Naive B cell (primary cell): ENCODE results near the gene CLK2. TPM values are rescaled to one million over a fixed set of nuclear protein-coding genes. Genes with fewer than 3 reads are reported as not detected.
"Not testable (repeated sequence)": the region's sequence is repeated elsewhere in the genome, so short reads cannot be mapped to it uniquely, and the experiment has no call there.

ENCODE experiments used
- ATAC-seq, 2 donors: fragments of 150-1000 bp; cut with Tn5 transposase; 2 replicates each; pipeline ENCODE4 v1.10.0; 2021; ENCODE audit warnings: low read depth in 2 of 2, mild to moderate bottlenecking in 2 of 2, moderate library complexity in 2 of 2
- DNase-seq: peaks from one replicate; pipeline ENCODE4 v3.0.0; 2022
- H3K27ac Mint-ChIP-seq, 6 donors: one replicate each; pipeline ENCODE4 v1.8.0; 2020 to 2022; ENCODE audit warnings: mild to moderate bottlenecking in 6 of 6, mixed read lengths in 6 of 6, moderate library complexity in 5 of 6, inconsistent platforms in 2 of 6
- H3K27me3 Mint-ChIP-seq, 3 donors: one replicate each; pipeline ENCODE4 v1.8.0; 2021 to 2022; ENCODE audit warnings: mixed read lengths in 3 of 3, mild to moderate bottlenecking in 1 of 3
- H3K36me3 Mint-ChIP-seq, 2 donors: one replicate each; pipeline ENCODE4 v1.8.0; 2020 to 2022; ENCODE audit warnings: mixed read lengths in 2 of 2, inconsistent platforms in 1 of 2, mild to moderate bottlenecking in 1 of 2
- H3K4me1 Mint-ChIP-seq, 3 donors: one replicate each; pipeline ENCODE4 v1.8.0; 2020 to 2022; ENCODE audit warnings: mixed read lengths in 3 of 3, inconsistent platforms in 1 of 3, mild to moderate bottlenecking in 1 of 3, moderate library complexity in 1 of 3
- H3K4me3 Mint-ChIP-seq, 8 donors: one replicate each; pipeline ENCODE4 v1.8.0; 2020 to 2022; ENCODE audit warnings: mild to moderate bottlenecking in 8 of 8, mixed read lengths in 8 of 8, moderate library complexity in 8 of 8, inconsistent platforms in 2 of 8
- H3K9me3 Mint-ChIP-seq, 7 donors: one replicate each; pipeline ENCODE4 v1.8.0; 2020 to 2022; ENCODE audit warnings: mixed read lengths in 7 of 7, mild to moderate bottlenecking in 5 of 7, inconsistent platforms in 2 of 7, moderate library complexity in 1 of 7
- polyA plus RNA-seq, 6 donors: library from polyadenylated mRNA; unstranded; fragments of 300-500 nt; fragmentation: Illumina TruSeq; gene quantifications; one replicate each; pipeline ENCODE4 v1.2.3, GENCODE V29; 2021; ENCODE audit warnings: low read depth in 6 of 6

Gene CLK2
- polyA plus RNA-seq, 6 donors from 2014 or later: 11.6 to 28.2 (median 18.1) TPM

DNA sequence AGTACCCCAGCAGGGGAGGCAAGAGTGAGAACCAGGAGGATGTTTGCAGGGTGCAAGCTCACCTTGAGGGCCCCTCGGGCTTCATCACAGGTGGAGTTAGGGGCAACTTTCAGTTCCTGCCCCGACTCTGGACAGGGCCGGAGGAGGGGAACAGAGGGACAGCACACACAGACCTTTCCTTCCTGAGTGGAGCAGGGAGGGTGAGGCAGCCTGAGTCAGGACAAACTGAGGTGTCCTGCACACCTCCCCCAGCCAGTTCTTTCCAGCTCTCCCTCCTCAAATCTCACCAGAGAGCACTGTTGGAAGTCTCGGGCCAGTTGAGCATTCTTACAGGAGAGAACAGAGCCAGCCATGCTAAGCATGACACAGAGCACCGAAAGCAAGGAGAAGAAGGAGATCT lies 19.5 kb downstream of the CLK2 start:
- H3K27me3 Mint-ChIP-seq: no peaks in the 10 kb centered on the region
- DNase-seq (no peak), ATAC-seq (no peak)
- peaks cover 0 to 10% of the 10 kb centered on the region in 2 donors for H3K36me3 Mint-ChIP-seq
- H3K27ac Mint-ChIP-seq: peak overlapping the region in 3 of 6 donors; percentile 26 to 89 (median 69)
- H3K4me3 Mint-ChIP-seq: peak overlapping the region; percentile 76 to 90 (median 84)
- no peaks in the 10 kb centered on the region for H3K9me3 Mint-ChIP-seq
- H3K4me1 Mint-ChIP-seq: peaks cover 34 to 46% (median 40%) of the 10 kb centered on the region in 3 donors

DNA sequence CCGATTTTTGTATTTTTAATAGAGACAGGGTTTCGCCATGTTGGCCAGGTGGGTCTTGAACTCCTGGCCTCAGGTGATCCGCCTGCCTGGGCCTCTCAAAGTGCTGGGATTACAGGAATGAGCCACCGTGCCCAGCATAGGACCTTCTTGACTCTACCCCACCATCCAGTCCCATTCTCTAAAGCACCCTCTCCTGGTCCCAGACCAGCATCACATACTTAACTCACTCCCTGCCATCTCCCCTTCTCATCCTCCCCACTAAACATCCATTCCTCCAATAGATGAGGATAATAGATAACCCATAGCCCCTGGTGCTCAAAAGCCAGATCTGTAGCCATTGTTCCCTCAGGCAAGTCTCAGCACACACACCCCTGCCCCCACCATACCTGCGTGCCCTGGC lies 20.1 kb downstream of the CLK2 start:
- Mint-ChIP-seq H3K36me3 (peaks cover 0 to 10% of the 10 kb centered on the region in 2 donors), H3K4me1 (peaks cover 34 to 46% (median 40%) of the 10 kb centered on the region in 3 donors), H3K27ac (peak overlapping the region in 3 of 6 donors; percentile 26 to 89 (median 69)), H3K27me3 (no peaks in the 10 kb centered on the region), H3K9me3 (no peaks in the 10 kb centered on the region), H3K4me3 (peak overlapping the region; percentile 67 to 86 (median 81))
- no peak for DNase-seq
- ATAC-seq: no peak

DNA sequence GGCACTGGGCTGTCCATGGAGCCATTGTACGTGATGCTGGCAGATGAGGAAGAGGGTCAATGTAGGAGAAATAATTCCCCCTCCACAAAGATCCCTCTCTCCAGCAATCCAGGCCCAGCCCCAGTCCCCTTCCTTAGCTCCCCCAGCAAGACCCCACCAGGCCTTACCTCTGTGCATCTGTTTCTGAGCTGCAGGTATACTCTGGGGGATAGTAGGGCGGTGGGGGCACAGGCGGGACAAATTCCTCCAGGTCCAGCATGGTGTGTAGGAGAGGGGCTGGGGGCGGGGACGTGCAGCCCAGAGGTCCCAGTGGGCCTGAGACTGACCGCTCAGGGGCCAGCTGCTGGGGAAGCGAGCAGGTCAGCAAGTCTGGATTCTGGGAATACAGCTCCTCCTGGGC lies 21.7 kb downstream of the CLK2 start:
- Mint-ChIP-seq H3K27ac (no peak overlapping the region), H3K9me3 (no peaks in the 10 kb centered on the region), H3K36me3 (no peaks in the 10 kb centered on the region), H3K27me3 (no peaks in the 10 kb centered on the region), H3K4me3 (no peak overlapping the region), H3K4me1 (peaks cover 28 to 37% (median 35%) of the 10 kb centered on the region in 3 donors)
- ATAC-seq (no peak), DNase-seq (no peak)

DNA sequence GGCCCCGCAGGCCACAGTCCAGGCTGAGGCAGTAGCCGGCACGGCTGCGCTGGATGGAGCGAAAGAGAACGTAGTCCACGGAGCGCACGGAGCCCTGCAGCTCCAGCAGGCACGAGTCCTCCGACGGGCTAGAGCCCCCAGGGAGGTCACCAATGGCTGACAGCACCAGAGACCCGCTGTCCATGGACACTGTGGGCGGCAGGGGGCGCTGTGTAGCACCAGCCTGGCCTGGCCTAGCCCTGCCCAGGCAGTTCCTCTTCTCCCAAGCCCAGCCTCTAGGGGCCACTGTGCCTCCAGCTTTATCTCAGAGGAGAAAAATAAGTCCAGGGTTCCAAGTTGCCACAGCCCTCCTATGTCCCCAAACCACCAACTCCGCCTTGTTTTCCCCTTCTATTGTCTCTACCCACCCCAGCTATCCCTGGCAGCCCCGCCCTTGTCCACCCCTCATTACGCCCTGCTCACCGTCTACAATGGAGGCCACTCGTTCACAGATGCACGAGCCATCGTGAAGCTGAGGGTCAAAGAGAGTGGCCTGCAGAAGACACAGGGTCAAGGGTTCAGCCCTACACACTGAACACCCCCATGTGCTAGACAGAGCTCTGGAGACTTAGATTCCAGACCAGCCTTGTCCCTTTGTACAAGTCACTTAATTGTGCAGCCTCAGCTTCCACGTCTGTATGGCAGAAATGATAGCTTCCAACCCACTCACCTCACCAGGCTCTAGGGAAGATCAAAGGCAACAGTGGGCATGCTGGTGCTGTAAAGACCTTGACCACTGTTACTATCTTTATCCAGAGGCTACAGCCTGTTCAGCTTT lies 22.5 kb downstream of the CLK2 start:
- peak; percentile 96 for DNase-seq
- ATAC-seq: peak; percentile 95 to 96
- H3K27me3 Mint-ChIP-seq: no peaks in the 10 kb centered on the region
- H3K36me3 Mint-ChIP-seq: no peaks in the 10 kb centered on the region
- H3K4me3 Mint-ChIP-seq: peak overlapping the region; percentile 49 to 86 (median 77)
- H3K4me1 Mint-ChIP-seq: peaks cover 25 to 35% (median 28%) of the 10 kb centered on the region in 3 donors
- H3K9me3 Mint-ChIP-seq: no peaks in the 10 kb centered on the region
- H3K27ac Mint-ChIP-seq: peak overlapping the region in 3 of 6 donors; percentile 26 to 93 (median 54)

DNA sequence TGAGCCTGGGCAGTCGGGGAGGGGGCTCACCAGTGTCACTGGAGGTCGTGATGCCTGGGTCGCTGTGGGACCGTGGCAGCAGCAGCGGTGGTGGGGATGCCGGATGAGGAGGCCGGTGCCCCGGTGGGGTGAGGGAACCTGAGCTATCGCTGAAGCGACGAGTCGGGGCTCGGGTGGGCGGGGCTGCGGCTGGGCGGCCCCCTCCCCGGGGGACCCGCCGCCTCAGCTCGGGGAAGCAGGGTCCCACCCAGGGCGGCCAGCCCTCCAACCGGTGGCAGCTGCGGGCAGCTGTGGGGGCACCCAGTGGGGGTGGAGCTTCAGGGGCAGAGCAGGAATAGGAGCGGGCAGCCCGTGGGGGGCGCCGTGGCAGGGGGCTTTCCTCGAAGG lies 23.1 kb downstream of the CLK2 start:
- ATAC-seq: peak; percentile 28 to 34
- Mint-ChIP-seq H3K27ac (peak overlapping the region in 2 of 6 donors; percentile 33 to 93), H3K9me3 (no peaks in the 10 kb centered on the region)

DNA sequence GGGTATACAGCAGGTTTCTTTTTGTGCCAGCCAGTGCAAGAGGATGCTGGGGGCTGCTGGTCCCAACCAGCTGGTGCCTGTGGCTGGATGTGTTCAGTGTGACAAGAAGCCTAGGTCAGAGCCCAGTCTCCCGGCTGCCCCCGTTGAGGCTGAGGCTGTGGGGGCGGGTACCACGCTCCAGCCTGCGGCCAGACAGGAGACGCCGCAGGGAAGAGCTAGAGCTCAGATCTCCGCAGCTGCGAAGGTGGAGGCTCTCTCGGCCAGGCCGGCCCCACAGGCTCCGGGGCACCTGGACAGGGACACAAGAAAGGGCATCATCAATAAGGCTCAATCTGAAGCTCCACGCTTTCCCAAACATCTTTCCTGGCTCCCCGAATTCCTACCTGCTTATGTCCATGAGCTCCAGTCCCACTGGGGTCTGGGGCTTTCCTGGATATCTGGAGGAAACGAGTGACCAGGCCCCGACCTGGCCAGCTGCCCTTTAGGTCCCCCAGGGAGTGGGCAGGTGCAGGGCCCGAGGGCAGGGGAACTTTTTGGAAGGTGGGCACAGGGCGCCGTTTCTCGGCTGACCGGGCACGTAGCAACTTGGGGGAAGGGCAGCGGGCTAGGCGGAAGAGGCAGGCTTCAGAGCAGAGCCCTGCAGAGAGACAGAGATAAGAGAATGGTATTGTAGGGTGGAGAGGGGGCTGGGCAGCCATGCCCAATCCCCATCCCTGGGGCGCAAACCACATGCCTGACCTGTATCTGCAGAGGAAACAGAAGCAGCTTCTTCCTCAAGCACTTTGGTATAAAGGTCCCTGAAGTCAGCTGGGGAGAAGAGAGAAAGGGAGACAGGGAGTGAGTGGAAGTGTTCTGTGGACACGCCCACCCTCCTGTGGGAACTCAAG lies 25.4 kb downstream of the CLK2 start:
- H3K4me3 Mint-ChIP-seq: peak overlapping the region in 2 of 8 donors; percentile 48 to 67
- H3K4me1 Mint-ChIP-seq: peaks cover 18 to 33% (median 33%) of the 10 kb centered on the region in 3 donors
- peaks cover 0 to 4% (median 2%) of the 10 kb centered on the region in 7 donors for H3K9me3 Mint-ChIP-seq
- peaks cover 0 to 6% (median 5%) of the 10 kb centered on the region in 3 donors for H3K27me3 Mint-ChIP-seq
- no peaks in the 10 kb centered on the region for H3K36me3 Mint-ChIP-seq
- H3K27ac Mint-ChIP-seq: peak overlapping the region in 1 of 6 donors; percentile 37
- ATAC-seq: no peak
- DNase-seq: no peak

More for the DNA sequence above, 23.1 kb downstream of the CLK2 start:
- Mint-ChIP-seq H3K4me3 (peak overlapping the region; percentile 57 to 86 (median 80)), H3K36me3 (no peaks in the 10 kb centered on the region), H3K27me3 (no peaks in the 10 kb centered on the region), H3K4me1 (peaks cover 20 to 30% (median 29%) of the 10 kb centered on the region in 3 donors)
- no peak for DNase-seq

DNA sequence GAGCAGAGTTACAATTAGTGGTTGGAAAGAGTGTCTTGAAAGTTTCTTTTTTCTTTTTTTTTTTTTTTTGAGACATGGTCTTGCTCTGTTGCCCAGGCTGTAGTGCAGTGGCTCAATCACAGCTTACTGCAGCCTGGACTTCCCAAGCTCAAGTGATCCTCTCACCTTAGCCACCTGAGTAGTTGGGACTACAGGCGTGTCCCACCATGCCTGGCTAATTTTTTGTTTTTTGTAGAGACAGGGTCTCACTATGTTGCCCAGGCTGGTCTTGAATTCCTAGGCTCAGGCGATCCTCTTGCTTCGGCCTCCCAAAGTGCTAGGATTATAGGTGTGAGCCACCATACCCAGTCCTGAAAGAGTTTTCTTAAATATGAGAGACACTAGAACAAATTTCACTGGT lies 26.5 kb downstream of the CLK2 start:
- Mint-ChIP-seq H3K4me1 (peaks cover 16 to 38% (median 33%) of the 10 kb centered on the region in 3 donors), H3K4me3 (peak overlapping the region in 1 of 8 donors; percentile 67), H3K27ac (peak overlapping the region in 2 of 6 donors; percentile 0 to 94)
- H3K27me3 Mint-ChIP-seq, DNase-seq, H3K9me3 Mint-ChIP-seq, H3K36me3 Mint-ChIP-seq, ATAC-seq: not testable (repeated sequence)

DNA sequence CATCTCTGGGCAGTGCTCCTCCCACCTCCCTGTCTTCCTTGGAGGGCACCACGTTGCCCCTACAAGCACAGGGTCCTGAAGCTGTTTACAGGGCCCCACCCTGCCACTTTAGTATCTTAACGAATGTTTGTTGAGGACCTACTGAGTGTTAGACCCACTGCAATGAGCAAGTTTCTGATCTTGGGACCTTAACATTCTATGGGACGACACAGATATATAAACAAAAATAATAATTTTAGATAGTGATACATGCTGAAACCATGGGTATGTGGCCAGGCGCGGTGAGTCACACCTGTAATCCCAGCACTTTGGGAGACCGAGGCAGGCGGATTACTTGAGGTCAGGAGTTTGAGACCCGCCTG lies 28.2 kb downstream of the CLK2 start:
- DNase-seq (no peak), ATAC-seq (no peak)
- peaks cover 0 to 6% (median 5%) of the 10 kb centered on the region in 3 donors for H3K27me3 Mint-ChIP-seq
- H3K36me3 Mint-ChIP-seq: no peaks in the 10 kb centered on the region
- H3K27ac Mint-ChIP-seq: peak overlapping the region; percentile 86 to 99 (median 98)
- H3K4me1 Mint-ChIP-seq: peaks cover 22 to 47% (median 43%) of the 10 kb centered on the region in 3 donors
- H3K9me3 Mint-ChIP-seq: peaks cover 0 to 4% (median 2%) of the 10 kb centered on the region in 7 donors
- H3K4me3 Mint-ChIP-seq: peak overlapping the region; percentile 82 to 95 (median 92)

DNA sequence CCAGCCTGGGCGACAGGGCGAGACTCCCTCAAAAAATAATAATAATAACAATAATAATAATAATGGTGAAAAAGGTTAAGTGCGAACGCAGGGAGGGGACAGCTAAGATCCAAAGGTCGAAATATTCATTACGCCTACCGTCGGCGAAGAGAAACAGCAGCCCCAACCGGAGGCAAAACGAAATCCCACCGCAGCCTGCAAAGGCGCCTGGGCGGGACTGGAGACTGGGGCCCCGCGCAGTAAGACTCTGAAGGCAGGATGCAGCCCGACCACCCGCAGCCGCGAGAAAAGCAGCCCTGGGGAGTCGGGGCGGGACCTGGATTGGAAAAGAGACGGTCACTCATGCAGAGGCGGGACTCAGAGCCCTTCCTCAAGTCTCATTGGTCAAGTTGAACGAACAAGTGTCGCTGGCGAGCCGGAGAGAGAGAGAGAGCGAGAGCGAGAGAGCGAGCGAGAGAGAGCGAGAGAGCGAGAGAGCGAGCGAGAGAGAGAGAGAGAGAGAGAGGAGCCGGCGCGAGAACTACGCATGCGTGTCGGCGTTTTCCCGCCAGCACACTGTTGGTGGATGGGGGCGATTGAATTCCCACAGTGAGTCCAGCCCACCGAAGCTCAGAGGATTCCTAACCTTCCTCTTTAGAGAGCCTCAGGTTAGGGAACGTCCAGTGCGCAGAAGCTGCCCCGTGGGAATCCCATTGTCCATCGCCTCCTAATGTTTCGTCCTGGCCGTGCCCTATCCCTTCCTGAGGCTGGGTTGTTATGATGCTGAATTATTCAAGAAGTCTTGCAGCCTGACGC lies 28.7 kb downstream of the CLK2 start:
- H3K27ac Mint-ChIP-seq: peak overlapping the region; percentile 96 to 99 (median 98)
- peak; percentile 91 to 92 for ATAC-seq
- peak overlapping the region; percentile 82 to 95 (median 92) for H3K4me3 Mint-ChIP-seq
- H3K4me1 Mint-ChIP-seq: peaks cover 22 to 49% (median 49%) of the 10 kb centered on the region in 3 donors
- peaks cover 0 to 4% (median 2%) of the 10 kb centered on the region in 7 donors for H3K9me3 Mint-ChIP-seq
- DNase-seq: peak; percentile 86
- no peaks in the 10 kb centered on the region for H3K36me3 Mint-ChIP-seq
- H3K27me3 Mint-ChIP-seq: peaks cover 0 to 6% (median 5%) of the 10 kb centered on the region in 3 donors

DNA sequence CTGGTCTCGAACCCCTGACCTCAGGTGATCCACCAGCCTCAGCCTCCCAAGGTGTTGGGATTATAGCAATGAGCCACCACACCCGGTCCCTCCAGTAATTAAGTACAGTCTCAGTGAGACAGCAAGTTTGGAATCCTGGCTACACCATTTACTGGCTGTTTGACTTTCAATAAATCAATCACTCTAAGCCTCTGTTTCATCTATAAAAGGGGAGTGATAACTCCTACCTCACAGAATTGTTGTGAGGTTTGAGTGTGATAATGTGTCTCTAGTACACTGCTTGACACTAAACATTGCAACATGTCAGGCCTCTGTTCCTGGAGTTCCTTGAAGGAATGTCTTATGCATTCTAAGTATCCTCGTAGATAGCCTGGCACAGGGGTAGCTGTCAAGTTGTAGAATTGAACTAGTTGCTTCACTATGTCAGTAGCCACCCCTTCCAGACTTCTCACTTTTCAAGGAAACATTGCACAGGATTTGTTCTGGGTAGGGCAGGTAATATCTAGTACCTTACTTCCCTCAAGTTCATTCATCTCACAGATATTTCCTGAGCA lies 30.4 kb downstream of the CLK2 start:
- DNase-seq (no peak), ATAC-seq (no peak)
- peak overlapping the region; percentile 58 to 95 (median 89) for H3K4me3 Mint-ChIP-seq
- H3K27ac Mint-ChIP-seq: peak overlapping the region in 3 of 6 donors; percentile 22 to 54 (median 32)
- H3K27me3 Mint-ChIP-seq: peaks cover 0 to 6% (median 5%) of the 10 kb centered on the region in 3 donors
- peaks cover 0 to 4% (median 2%) of the 10 kb centered on the region in 7 donors for H3K9me3 Mint-ChIP-seq
- H3K4me1 Mint-ChIP-seq: peaks cover 22 to 56% (median 53%) of the 10 kb centered on the region in 3 donors
- H3K36me3 Mint-ChIP-seq: no peaks in the 10 kb centered on the region

DNA sequence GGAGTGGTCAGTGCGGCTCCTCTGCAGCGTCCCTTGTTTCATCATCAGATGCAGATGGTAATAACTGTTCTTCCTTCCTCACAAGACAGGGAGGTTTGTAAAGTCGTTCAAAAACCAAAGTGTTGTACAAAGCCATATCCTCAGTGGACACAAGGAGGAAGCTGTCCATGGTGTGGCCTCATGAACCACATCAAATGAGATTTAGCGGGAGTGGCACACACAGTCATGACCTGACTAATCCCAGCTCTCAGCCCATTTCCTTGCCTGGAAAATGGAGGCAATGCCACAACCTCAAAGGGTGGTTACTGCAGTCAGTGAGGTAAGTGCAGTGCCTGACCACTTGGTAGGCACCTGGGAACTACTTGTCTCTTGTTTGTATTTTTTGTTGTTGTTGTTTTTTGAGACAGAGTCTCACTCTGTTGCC lies 31.5 kb downstream of the CLK2 start:
- peaks cover 0 to 6% (median 5%) of the 10 kb centered on the region in 3 donors for H3K27me3 Mint-ChIP-seq
- no peaks in the 10 kb centered on the region for H3K36me3 Mint-ChIP-seq
- peak overlapping the region; percentile 19 to 93 (median 64) for H3K4me3 Mint-ChIP-seq
- H3K4me1 Mint-ChIP-seq: peaks cover 22 to 56% (median 53%) of the 10 kb centered on the region in 3 donors
- peaks cover 0 to 4% (median 2%) of the 10 kb centered on the region in 7 donors for H3K9me3 Mint-ChIP-seq
- ATAC-seq: no peak
- peak overlapping the region in 3 of 6 donors; percentile 65 to 88 (median 67) for H3K27ac Mint-ChIP-seq
- DNase-seq: no peak

DNA sequence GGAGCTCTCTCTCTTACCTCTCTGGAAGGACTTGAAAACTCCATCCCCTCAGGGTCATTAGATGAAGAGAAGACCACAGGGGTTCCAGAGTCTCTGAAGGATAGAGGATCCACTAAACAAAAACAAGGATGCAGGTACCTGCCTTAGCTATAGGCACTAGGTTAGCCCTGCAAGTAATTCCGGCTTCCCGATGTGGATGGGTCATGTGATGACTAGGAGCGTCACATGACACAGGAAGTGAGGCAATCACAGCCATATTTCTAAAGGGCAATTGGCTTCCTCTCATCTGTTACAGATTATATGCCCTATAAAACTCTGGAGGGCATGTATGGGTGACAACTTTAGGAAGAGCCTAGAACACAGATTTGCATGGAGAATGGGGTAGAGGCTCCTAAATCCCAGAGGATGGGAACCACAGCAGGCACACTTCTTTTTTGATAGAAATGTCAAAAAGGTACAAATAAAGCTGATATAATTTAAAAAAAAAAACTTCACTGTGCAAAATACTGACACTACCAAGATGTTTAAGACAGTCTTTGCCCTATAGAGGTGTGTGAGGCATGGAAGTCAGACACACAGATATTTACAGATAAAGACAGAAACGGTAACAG lies 32.1 kb downstream of the CLK2 start:
- Mint-ChIP-seq H3K36me3 (peaks cover 0 to 1% of the 10 kb centered on the region in 2 donors), H3K27me3 (peaks cover 0 to 6% (median 5%) of the 10 kb centered on the region in 3 donors), H3K9me3 (peaks cover 0 to 4% (median 2%) of the 10 kb centered on the region in 7 donors), H3K4me3 (peak overlapping the region; percentile 82 to 93 (median 92)), H3K27ac (peak overlapping the region; percentile 41 to 88 (median 78)), H3K4me1 (peaks cover 22 to 56% (median 48%) of the 10 kb centered on the region in 3 donors)
- DNase-seq (peak; percentile 58), ATAC-seq (peak; percentile 17 to 26)
